ENCODE results near the gene RHEBL1.

RHEBL1 gene

DNA sequence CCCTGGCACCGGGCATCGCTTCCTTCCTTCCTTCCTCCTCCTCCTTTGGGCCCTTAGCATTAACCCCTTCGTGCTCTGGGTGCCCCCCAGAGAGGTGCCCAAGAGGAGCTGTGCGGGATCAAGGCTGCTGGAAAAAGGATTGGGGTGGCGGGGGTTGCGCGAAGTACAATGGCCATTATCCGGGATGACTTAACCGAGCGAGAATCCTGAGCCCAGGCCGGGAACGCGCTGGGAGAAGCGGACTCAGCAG is 22.0 kb upstream of the RHEBL1 start:
- H3K36me3 Mint-ChIP-seq (ENCODE audit: low read depth), result peaks cover 13% of the 10 kb centered on the region
- TF ChIP-seq, protein P1, sequence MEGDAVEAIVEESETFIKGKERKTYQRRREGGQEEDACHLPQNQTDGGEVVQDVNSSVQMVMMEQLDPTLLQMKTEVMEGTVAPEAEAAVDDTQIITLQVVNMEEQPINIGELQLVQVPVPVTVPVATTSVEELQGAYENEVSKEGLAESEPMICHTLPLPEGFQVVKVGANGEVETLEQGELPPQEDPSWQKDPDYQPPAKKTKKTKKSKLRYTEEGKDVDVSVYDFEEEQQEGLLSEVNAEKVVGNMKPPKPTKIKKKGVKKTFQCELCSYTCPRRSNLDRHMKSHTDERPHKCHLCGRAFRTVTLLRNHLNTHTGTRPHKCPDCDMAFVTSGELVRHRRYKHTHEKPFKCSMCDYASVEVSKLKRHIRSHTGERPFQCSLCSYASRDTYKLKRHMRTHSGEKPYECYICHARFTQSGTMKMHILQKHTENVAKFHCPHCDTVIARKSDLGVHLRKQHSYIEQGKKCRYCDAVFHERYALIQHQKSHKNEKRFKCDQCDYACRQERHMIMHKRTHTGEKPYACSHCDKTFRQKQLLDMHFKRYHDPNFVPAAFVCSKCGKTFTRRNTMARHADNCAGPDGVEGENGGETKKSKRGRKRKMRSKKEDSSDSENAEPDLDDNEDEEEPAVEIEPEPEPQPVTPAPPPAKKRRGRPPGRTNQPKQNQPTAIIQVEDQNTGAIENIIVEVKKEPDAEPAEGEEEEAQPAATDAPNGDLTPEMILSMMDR (IDR thresholded peaks at IDR 0.05; ENCODE audit: unreplicated experiment in 3 of 3), result no peak

DNA sequence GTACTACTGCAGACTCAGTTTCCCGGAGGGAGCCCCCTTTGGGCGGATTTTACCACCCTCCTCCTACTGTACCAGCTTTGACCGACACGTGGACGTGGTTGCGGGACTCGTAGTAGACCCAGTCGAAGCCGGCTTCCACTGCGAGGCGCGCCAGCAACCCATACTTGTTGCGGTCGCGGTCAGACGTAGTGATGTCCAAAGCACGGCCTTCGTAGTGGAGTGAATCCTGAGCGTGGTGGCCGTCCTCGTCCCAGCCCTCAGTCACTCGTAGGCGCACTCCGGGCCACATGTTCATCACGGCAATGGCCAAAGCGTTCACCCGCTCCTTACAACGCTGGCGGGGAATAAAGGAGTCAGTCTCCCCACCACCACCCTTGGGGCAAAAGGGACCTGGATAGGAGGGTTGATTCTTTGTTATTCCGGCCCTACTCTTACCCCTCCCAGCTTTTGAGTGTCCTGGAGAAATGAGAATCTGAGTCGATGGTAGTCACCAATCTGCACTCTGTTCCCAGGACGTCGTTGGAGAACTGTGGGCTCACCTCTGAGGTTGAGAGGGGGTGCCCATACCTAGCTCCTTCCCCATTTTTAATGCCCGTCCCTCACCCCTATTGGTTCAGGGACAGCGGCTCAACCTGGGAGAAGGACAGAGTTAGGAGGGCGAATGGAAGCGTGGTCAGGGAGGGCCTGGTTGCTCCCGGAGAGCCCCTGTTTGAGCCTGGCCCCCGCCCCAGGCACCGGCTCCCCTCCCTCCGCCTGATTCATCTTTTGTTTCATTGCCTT is 21.5 kb upstream of the RHEBL1 start:
- Mint-ChIP-seq H3K9me3 (no peaks in the 10 kb centered on the region), H3K4me3 (peak overlapping the region; percentile 71 to 77 (median 73)), H3K36me3 (ENCODE audit: low read depth) (peaks cover 8% of the 10 kb centered on the region), H3K4me1 (peaks cover 49% of the 10 kb centered on the region), H3K27ac (no peak overlapping the region), H3K27me3 (ENCODE audit: low read depth) (peaks cover 100% of the 10 kb centered on the region)
- TF ChIP-seq, protein P1 (IDR thresholded peaks at IDR 0.05; ENCODE audit: unreplicated experiment in 3 of 3), result no peak

More for the DNA sequence above, 22.0 kb upstream of the RHEBL1 start:
- Mint-ChIP-seq H3K27ac (no peak overlapping the region), H3K4me3 (peak overlapping the region; percentile 71 to 77 (median 73)), H3K9me3 (no peaks in the 10 kb centered on the region), H3K27me3 (ENCODE audit: low read depth) (peaks cover 100% of the 10 kb centered on the region), H3K4me1 (peaks cover 49% of the 10 kb centered on the region)

DNA sequence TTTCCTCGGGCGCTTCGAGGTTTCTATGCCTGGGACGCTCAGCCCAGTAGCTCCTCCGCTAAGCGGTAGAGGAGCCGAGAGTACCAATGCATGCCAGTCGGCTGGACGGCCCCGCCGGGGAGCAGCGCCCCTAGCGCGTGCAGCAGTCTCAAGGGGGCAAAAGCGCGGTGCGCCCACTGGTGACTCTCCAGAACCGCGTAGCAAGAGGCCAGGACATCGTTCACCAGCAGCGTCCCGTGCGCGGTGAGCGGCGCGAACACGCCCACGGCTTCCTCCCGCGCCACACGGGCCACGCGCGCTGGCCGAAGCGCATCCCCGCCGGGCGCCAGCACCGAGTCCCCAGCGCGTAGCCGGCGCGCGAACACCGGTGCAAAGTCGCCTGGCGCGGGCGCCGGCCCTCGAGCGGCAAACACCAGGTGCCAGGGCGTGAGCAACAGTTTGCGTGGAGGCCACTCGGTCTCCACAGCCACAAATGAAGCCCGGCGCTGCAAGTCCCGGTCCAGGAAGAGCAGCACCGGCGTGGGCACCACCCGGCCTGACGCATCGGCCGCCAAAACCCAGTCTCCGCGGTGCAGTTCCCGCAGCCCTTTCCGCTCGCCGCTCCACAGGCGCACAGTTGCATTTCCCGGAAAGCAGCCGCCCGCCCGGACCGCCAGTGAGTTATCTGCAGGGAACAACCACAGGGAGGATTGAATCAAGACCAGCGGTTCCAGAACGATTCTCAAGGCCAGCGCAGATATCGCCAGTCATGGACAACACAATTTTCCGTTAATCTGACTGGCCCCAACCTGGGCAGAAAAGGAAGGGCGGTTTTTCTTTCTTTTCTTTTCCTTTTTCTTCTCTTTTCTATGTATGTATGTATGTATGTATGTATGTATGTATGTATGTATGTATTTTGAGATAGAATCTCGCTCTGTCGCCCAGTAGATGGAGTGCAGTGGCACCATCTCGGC is 20.3 kb upstream of the RHEBL1 start:
- peaks cover 89% of the 10 kb centered on the region for H3K27me3 Mint-ChIP-seq (ENCODE audit: low read depth)
- peak overlapping the region; percentile 72 to 83 (median 81) for H3K4me3 Mint-ChIP-seq
- H3K27ac Mint-ChIP-seq, result no peak overlapping the region
- no peaks in the 10 kb centered on the region for H3K36me3 Mint-ChIP-seq (ENCODE audit: low read depth)
- H3K4me1 Mint-ChIP-seq, result peaks cover 43% of the 10 kb centered on the region
- TF ChIP-seq, protein P1 (IDR thresholded peaks at IDR 0.05; ENCODE audit: unreplicated experiment in 3 of 3), result peak in 2 of 3 experiments; percentile 21 to 33
- no peaks in the 10 kb centered on the region for H3K9me3 Mint-ChIP-seq

DNA sequence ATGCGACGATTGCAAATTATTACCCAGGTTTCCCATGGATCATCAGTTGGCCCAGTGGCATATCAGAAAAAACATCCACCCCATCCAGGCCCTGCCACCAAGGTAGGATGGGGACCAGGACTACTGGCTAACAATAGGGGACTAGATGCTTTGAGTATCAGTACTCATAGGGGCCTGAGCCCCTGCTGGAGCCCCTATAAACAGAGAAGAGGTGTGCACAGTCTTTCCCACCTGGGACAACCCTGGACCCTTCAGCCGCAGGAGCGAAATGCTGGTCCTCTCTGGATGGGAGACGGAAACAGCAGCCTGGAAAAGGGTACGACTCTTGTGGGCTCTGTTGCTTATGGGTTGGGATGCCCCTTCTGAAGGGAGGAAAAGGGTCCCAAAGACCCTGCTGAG is 19.2 kb upstream of the RHEBL1 start:
- TF ChIP-seq, protein P1 (IDR thresholded peaks at IDR 0.05; ENCODE audit: unreplicated experiment in 3 of 3), result no peak
- H3K4me3 Mint-ChIP-seq, result peak overlapping the region in 2 of 3 experiments; percentile 51 to 57
- no peaks in the 10 kb centered on the region for H3K36me3 Mint-ChIP-seq (ENCODE audit: low read depth)
- H3K27me3 Mint-ChIP-seq (ENCODE audit: low read depth), result peaks cover 81% of the 10 kb centered on the region
- H3K27ac Mint-ChIP-seq, result no peak overlapping the region
- H3K4me1 Mint-ChIP-seq, result peaks cover 38% of the 10 kb centered on the region
- H3K9me3 Mint-ChIP-seq, result no peaks in the 10 kb centered on the region

DNA sequence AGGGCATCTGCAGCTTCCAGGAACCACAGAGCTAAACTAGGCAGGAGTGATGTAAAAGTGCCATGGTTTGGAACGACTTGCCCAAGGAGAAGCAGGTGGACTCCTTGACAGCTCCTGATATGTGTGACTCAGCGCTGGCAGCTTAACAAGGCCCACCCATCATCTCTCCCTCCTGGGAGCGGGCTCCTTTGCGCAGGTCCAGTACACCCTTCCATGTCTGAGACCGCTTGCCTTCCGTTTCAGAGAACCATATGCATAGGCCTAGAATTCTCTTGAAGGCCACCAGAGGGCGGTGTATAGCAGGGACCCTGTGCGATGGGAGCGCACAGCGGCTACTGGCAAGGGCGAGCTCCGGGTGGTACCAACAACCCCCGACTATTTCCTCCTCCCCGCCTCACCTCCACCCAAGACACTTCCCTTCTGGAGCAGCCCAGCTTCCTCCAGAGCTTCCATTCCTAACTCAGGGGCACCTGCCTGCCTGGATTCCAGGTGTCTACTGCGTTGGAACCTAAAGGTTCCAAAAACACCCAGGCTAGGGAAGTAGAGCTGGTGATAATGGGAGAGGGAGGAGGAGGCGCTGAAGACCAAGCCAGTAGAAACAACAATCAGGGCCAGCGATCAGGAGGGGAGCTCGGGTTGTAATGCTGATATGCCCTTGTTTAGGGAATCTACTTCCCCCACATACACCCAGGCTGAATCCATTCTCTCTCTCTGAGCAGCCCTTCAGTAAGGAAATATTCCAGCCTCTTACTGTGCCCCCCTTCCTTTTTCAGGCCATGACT is 18.6 kb upstream of the RHEBL1 start:
- H3K36me3 Mint-ChIP-seq (ENCODE audit: low read depth), result no peaks in the 10 kb centered on the region
- peak overlapping the region; percentile 51 to 57 (median 54) for H3K4me3 Mint-ChIP-seq
- no peaks in the 10 kb centered on the region for H3K9me3 Mint-ChIP-seq
- H3K27me3 Mint-ChIP-seq (ENCODE audit: low read depth), result peaks cover 75% of the 10 kb centered on the region
- peaks cover 32% of the 10 kb centered on the region for H3K4me1 Mint-ChIP-seq
- TF ChIP-seq, protein P1 (IDR thresholded peaks at IDR 0.05; ENCODE audit: unreplicated experiment in 3 of 3), result peak; percentile 84 to 89 (median 87)
- H3K27ac Mint-ChIP-seq, result no peak overlapping the region

All from nephron (organoid).